Measurements from ENCODE around the gene ATXN3L. TPM values are rescaled to one million over a fixed set of nuclear protein-coding genes. Genes with fewer than 3 reads are reported as not detected.

ATXN3L gene
- not detected in 2 replicates for total RNA-seq (2022)
- not detected for Bru-seq, nascent RNA
- not detected for BruChase-seq, experiment 1, labeled RNA remaining after a 6-hour chase
- BruChase-seq, experiment 2, labeled RNA remaining after a 2-hour chase: not detected
- long read RNA-seq: 0 reads

DNA sequence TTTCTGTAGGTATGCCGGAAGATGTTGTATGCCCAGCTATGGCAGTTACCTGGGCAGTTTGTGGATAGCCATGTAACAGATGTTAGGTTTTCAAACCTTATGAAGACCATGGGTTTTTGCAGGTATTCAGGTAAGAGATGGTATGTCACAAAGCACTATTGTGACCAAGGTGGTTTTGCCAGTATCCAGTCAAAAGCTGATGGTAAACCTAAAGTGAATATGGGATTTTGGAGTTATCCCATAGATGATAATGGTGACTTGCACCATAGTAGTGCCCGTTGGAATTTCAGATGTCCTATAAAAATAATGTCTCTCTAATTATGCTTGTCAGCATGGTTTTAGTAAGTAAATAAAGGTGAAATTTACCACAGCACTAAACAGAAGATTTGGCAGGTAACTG, at the start of gene ATXN3L:
ATXN3L (minus strand) TSS at position 101 of the 400 bp plus-strand sequence. CDS start 119 bp downstream, outside the sequence.
- H3K36me3 Mint-ChIP-seq (ENCODE audit: insufficient read depth, unreplicated experiment): no peaks in the 10 kb centered on the region
- H3K4me3 Mint-ChIP-seq (ENCODE audit: low read depth, unreplicated experiment): no peak within 1 kb of the TSS
- no peaks in the 10 kb centered on the region for H3K4me1 Mint-ChIP-seq (ENCODE audit: low read depth, unreplicated experiment)
- no peak for DNase-seq
- BruUV-seq (replicated peaks): no TSS peak
- H3K9me3 Mint-ChIP-seq (ENCODE audit: low read depth, unreplicated experiment): peaks cover 2% of the 10 kb centered on the region
- H3K27me3 Mint-ChIP-seq (ENCODE audit: unreplicated experiment): no peaks in the 10 kb centered on the region
- H3K27ac Mint-ChIP-seq (ENCODE audit: unreplicated experiment): no peak within 1 kb of the TSS
- intact Hi-C loops (cut with micrococcal nuclease; ENCODE audit: unreplicated experiment): no loop called here
- CTCF ChIA-PET: no interaction called here
- TF ChIP-seq, protein P1, sequence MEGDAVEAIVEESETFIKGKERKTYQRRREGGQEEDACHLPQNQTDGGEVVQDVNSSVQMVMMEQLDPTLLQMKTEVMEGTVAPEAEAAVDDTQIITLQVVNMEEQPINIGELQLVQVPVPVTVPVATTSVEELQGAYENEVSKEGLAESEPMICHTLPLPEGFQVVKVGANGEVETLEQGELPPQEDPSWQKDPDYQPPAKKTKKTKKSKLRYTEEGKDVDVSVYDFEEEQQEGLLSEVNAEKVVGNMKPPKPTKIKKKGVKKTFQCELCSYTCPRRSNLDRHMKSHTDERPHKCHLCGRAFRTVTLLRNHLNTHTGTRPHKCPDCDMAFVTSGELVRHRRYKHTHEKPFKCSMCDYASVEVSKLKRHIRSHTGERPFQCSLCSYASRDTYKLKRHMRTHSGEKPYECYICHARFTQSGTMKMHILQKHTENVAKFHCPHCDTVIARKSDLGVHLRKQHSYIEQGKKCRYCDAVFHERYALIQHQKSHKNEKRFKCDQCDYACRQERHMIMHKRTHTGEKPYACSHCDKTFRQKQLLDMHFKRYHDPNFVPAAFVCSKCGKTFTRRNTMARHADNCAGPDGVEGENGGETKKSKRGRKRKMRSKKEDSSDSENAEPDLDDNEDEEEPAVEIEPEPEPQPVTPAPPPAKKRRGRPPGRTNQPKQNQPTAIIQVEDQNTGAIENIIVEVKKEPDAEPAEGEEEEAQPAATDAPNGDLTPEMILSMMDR (IDR thresholded peaks at IDR 0.05; ENCODE audit: unreplicated experiment): no peak

DNA sequence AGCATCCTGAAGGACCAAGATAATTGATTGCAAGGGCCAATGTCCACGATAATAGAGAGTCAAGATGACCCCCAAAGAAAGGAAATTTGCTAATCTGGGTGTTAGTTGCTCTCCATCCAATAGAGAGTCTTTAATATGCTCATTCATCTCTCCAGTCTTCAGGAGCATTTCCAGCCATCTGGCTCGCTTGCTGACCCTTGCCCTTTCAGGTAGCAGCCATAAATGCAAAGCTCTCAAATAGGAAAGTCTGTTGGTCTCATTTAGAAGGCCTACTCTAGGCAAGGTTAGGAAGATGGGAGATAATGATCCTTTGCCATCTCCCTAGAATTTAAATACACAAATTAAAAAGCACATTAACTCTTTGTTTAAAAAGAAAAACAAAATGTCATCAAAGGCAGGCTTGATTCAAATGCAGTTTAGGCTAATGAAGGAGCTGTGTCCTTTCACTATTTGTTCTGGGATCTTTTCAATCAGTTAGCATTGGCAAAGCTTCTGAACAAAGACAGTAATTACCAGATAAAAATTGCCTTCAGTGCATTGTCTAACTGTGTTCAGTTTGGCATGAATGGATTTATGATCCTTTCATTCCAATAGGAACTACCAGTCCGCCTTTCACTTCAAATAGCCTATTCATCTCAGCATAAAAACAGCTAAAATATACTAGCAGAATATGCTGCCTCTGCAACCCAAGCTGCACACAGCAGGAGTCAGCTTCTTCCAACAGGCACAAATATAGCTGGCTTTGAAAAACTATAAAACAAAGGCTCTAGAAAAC, 49.6 kb upstream of the ATXN3L start:
- peaks cover 28% of the 10 kb centered on the region for H3K4me1 Mint-ChIP-seq (ENCODE audit: low read depth, unreplicated experiment)
- TF ChIP-seq, protein P1 (IDR thresholded peaks at IDR 0.05; ENCODE audit: unreplicated experiment): no peak
- no peak overlapping the region for H3K27ac Mint-ChIP-seq (ENCODE audit: unreplicated experiment)
- H3K9me3 Mint-ChIP-seq (ENCODE audit: low read depth, unreplicated experiment): peaks cover 2% of the 10 kb centered on the region
- H3K27me3 Mint-ChIP-seq (ENCODE audit: unreplicated experiment): no peaks in the 10 kb centered on the region
- CTCF ChIA-PET: no interaction called here
- no peaks in the 10 kb centered on the region for H3K36me3 Mint-ChIP-seq (ENCODE audit: insufficient read depth, unreplicated experiment)
- no peak overlapping the region for H3K4me3 Mint-ChIP-seq (ENCODE audit: low read depth, unreplicated experiment)
- intact Hi-C loops (cut with micrococcal nuclease; ENCODE audit: unreplicated experiment): no loop called here
- DNase-seq: no peak
- no TSS peak for BruUV-seq (replicated peaks)

DNA sequence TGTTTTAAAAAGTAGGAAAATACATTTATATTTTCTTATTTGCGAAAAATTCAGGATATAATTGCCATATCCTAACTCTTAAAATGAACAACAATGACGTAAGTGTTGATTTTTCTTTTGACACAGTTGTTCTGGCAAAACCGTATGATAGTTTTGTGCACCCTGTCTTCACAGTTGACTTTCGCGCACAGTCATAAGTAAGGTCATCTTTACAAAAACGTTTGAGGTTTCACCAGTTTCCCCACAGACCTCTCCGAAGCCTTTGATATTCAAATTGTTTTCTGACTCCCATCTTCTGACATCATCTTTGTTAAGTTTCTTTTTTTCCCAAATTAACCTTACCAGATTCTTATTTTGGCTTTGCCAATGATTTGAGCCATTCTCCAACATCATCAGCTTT, 48.1 kb upstream of the ATXN3L start:
- intact Hi-C loops (cut with micrococcal nuclease; ENCODE audit: unreplicated experiment): no loop called here
- no peaks in the 10 kb centered on the region for H3K27me3 Mint-ChIP-seq (ENCODE audit: unreplicated experiment)

DNA sequence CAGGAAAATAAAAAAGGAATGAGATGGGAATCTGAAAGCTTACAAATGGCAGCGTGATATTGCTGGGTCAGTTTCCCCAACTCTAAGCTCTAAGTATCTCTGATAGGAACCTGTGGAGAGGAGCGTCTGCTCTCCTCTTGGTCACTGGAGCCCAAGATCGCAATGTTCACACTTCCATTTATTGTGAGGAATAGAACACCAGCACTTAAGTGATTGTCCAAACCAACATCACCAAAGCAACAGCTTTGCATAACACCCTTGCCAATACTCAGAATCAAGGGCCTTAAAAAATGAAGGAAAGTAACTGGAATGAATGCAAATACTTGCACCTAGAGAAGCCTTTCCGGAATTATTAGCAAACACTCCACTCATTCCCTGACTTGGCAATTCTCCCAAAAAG, 46.8 kb upstream of the ATXN3L start:
- Mint-ChIP-seq H3K4me1 (ENCODE audit: low read depth, unreplicated experiment) (peaks cover 22% of the 10 kb centered on the region), H3K4me3 (ENCODE audit: low read depth, unreplicated experiment) (no peak overlapping the region), H3K27ac (ENCODE audit: unreplicated experiment) (no peak overlapping the region), H3K36me3 (ENCODE audit: insufficient read depth, unreplicated experiment) (no peaks in the 10 kb centered on the region), H3K9me3 (ENCODE audit: low read depth, unreplicated experiment) (peaks cover 2% of the 10 kb centered on the region), H3K27me3 (ENCODE audit: unreplicated experiment) (no peaks in the 10 kb centered on the region)
- intact Hi-C loops (cut with micrococcal nuclease; ENCODE audit: unreplicated experiment): no loop called here
- no TSS peak for BruUV-seq (replicated peaks)
- no peak for DNase-seq
- CTCF ChIA-PET: no interaction called here
- TF ChIP-seq, protein P1 (IDR thresholded peaks at IDR 0.05; ENCODE audit: unreplicated experiment): no peak

More for the DNA sequence above, 48.1 kb upstream of the ATXN3L start:
- no peaks in the 10 kb centered on the region for H3K36me3 Mint-ChIP-seq (ENCODE audit: insufficient read depth, unreplicated experiment)
- TF ChIP-seq, protein P1 (IDR thresholded peaks at IDR 0.05; ENCODE audit: unreplicated experiment): no peak
- no peak overlapping the region for H3K27ac Mint-ChIP-seq (ENCODE audit: unreplicated experiment)
- no TSS peak for BruUV-seq (replicated peaks)
- peaks cover 2% of the 10 kb centered on the region for H3K9me3 Mint-ChIP-seq (ENCODE audit: low read depth, unreplicated experiment)
- no peak for DNase-seq
- CTCF ChIA-PET: no interaction called here
- peaks cover 28% of the 10 kb centered on the region for H3K4me1 Mint-ChIP-seq (ENCODE audit: low read depth, unreplicated experiment)
- H3K4me3 Mint-ChIP-seq (ENCODE audit: low read depth, unreplicated experiment): no peak overlapping the region

All from Calu3 (cell line).